H1 (cell line): ENCODE data around the gene LRRC41. TPM values are rescaled to one million over a fixed set of nuclear protein-coding genes. Genes with fewer than 3 reads are reported as not detected.

Source experiments
- CTCF ChIA-PET: fragments of 300-600 bp; sonication (Branson Sonifier 250); formaldehyde crosslinking; loops from one replicate; lab custom pipeline; 2021; ENCODE audit not compliant: partially characterized antibody; lab: Charles Lee
- POLR2A ChIA-PET: fragments of 300-600 bp; sonication (Branson Sonifier 250); formaldehyde crosslinking; loops from one replicate; lab custom pipeline; 2021; ENCODE audit warnings: inconsistent platforms; ENCODE audit not compliant: partially characterized antibody; lab: Charles Lee
- DNase-seq, 2 experiments: peaks; one replicate each; pipeline versions ENCODE4 v3.0.0 to v3.0.0-alpha.2; 2010 to 2022; ENCODE audit warnings: low spot score in 2 of 2, low read depth in 1 of 2, mixed read lengths in 1 of 2
- FAIRE-seq: peaks from 2 replicates; lab custom pipeline; 2011; peaks lifted over from hg19 to GRCh38; lab: Jason Lieb, UNC
- H2AFZ ChIP-seq: 2 replicates; pipeline ENCODE4 v1.8.1; 2012; ENCODE audit warnings: low read length, inconsistent platforms
- H2AK5ac ChIP-seq: 2 replicates; pipeline ENCODE4 v1.6.1; 2013; ENCODE audit warnings: low read depth, low read length
- H2BK120ac ChIP-seq: replicated peaks from 2 replicates; pipeline ENCODE3; 2013; ENCODE audit warnings: low read depth, low read length, inconsistent platforms
- H2BK12ac ChIP-seq: 2 replicates; pipeline ENCODE4 v1.6.1; 2013; ENCODE audit warnings: low read depth, low read length
- H2BK15ac ChIP-seq: 2 replicates; pipeline ENCODE4 v1.6.1; 2013; ENCODE audit warnings: low read length
- H2BK20ac ChIP-seq: 2 replicates; pipeline ENCODE4 v1.6.1; 2013; ENCODE audit warnings: low read length
- H2BK5ac ChIP-seq: 2 replicates; pipeline ENCODE4 v1.6.1; 2013; ENCODE audit warnings: low read depth, low read length
- H3K14ac ChIP-seq: 2 replicates; pipeline ENCODE4 v1.6.1; 2013; ENCODE audit warnings: inconsistent platforms; ENCODE audit not compliant: insufficient read length
- H3K18ac ChIP-seq: 2 replicates; pipeline ENCODE4 v1.6.1; 2013; ENCODE audit warnings: low read length; ENCODE audit errors: extremely low read depth
- H3K23ac ChIP-seq: 2 replicates; pipeline ENCODE4 v1.6.1; 2013; ENCODE audit warnings: inconsistent platforms; ENCODE audit not compliant: insufficient read length
- H3K23me2 ChIP-seq: 2 replicates; pipeline ENCODE4 v1.6.1; 2013; ENCODE audit warnings: low read depth, low read length
- H3K27ac ChIP-seq: 2 replicates; pipeline ENCODE4 v1.6.1; 2011; ENCODE audit warnings: low read depth, low read length, inconsistent platforms
- H3K27me3 ChIP-seq, 4 experiments: replicated peaks in 1 of 4; 1 replicate in 1 of 4; 2 replicates in 3 of 4; pipeline versions ENCODE4 v1.6.1 to v1.8.1; 2011 to 2013; ENCODE audit warnings: low read length in 3 of 4, mild to moderate bottlenecking in 3 of 4, inconsistent platforms in 2 of 4, mixed read lengths in 2 of 4, moderate library complexity in 1 of 4; ENCODE audit not compliant: control insufficient read depth in 3 of 4, insufficient read depth in 3 of 4; ENCODE audit errors: extremely low read depth in 1 of 4
- H3K36me3 ChIP-seq, 4 experiments: 2 replicates each; pipeline versions ENCODE4 v1.6.1 to v1.8.1; 2011 to 2013; ENCODE audit warnings: mild to moderate bottlenecking in 4 of 4, low read length in 3 of 4, moderate library complexity in 2 of 4, control low read depth in 1 of 4, inconsistent platforms in 1 of 4; ENCODE audit not compliant: insufficient read depth in 4 of 4, control insufficient read depth in 2 of 4
- H3K4ac ChIP-seq: replicated peaks from 2 replicates; pipeline ENCODE3; 2013; ENCODE audit warnings: low read length, low read depth, mixed read lengths, inconsistent platforms; ENCODE audit not compliant: insufficient read length
- H3K4me1 ChIP-seq, 4 experiments: replicated peaks in 1 of 4; 1 replicate in 1 of 4; 2 replicates in 3 of 4; pipeline versions ENCODE4 v1.6.1 to v1.8.1; 2011 to 2013; ENCODE audit warnings: low read length in 3 of 4, inconsistent platforms in 2 of 4, mixed read lengths in 1 of 4; ENCODE audit not compliant: insufficient read depth in 4 of 4, control insufficient read depth in 3 of 4
- H3K4me2 ChIP-seq, 2 experiments: 2 replicates each; pipeline versions ENCODE4 v1.6.1 to v1.8.1; 2011 to 2013; ENCODE audit warnings: low read depth in 2 of 2, low read length in 2 of 2, control low read depth in 1 of 2, inconsistent platforms in 1 of 2, mild to moderate bottlenecking in 1 of 2; ENCODE audit not compliant: insufficient read depth in 1 of 2
- H3K4me3 ChIP-seq, 4 experiments: fragments of 200-600, 300-600 bp in 1 of 4; sonication (generic), shearing (Covaris generic), sonication (Bioruptor Twin) in 1 of 4; 2 replicates each; pipeline versions ENCODE4 v1.5.1 to v1.8.1; 2011 to 2016; ENCODE audit warnings: low read length in 4 of 4, low read depth in 3 of 4, control low read depth in 2 of 4, inconsistent platforms in 2 of 4, mild to moderate bottlenecking in 2 of 4, mixed read lengths in 1 of 4, moderate library complexity in 1 of 4; ENCODE audit not compliant: insufficient read depth in 2 of 4; ENCODE audit errors: extremely low read depth in 1 of 4
- H3K56ac ChIP-seq: replicated peaks from 2 replicates; pipeline ENCODE3; 2013; ENCODE audit warnings: low read depth, mild to moderate bottlenecking, mixed read lengths, low read length, inconsistent platforms; ENCODE audit not compliant: insufficient read length
- H3K79me1 ChIP-seq: 2 replicates; pipeline ENCODE4 v1.6.1; 2013; ENCODE audit warnings: low read depth, low read length, control low read depth
- H3K79me2 ChIP-seq, 2 experiments: 2 replicates each; pipeline versions ENCODE4 v1.6.1 to v1.8.1; 2012 to 2013; ENCODE audit warnings: low read length in 2 of 2, mild to moderate bottlenecking in 2 of 2, inconsistent platforms in 1 of 2; ENCODE audit not compliant: insufficient read depth in 2 of 2, control insufficient read depth in 1 of 2
- H3K9ac ChIP-seq, 4 experiments: replicated peaks in 1 of 4; 1 replicate in 1 of 4; 2 replicates in 3 of 4; pipeline versions ENCODE4 v1.6.1 to v1.8.1; 2011 to 2013; ENCODE audit warnings: low read depth in 3 of 4, low read length in 3 of 4, control low read depth in 2 of 4, mild to moderate bottlenecking in 2 of 4, moderate library complexity in 2 of 4, inconsistent platforms in 1 of 4; ENCODE audit errors: extremely low read depth in 1 of 4
- H3K9me3 ChIP-seq, 2 experiments: 2 replicates each; pipeline versions ENCODE4 v1.6.1 to v1.8.1; 2012 to 2013; ENCODE audit warnings: mild to moderate bottlenecking in 2 of 2, moderate library complexity in 2 of 2, control low read depth in 1 of 2, inconsistent platforms in 1 of 2, low read depth in 1 of 2, low read length in 1 of 2, mixed read lengths in 1 of 2; ENCODE audit not compliant: insufficient read depth in 2 of 2
- H4K20me1 ChIP-seq, 2 experiments: replicated peaks in 1 of 2; 2 replicates each; pipeline versions ENCODE3 to v1.8.1; 2011 to 2013; ENCODE audit warnings: inconsistent platforms in 2 of 2, low read length in 2 of 2, mild to moderate bottlenecking in 1 of 2; ENCODE audit not compliant: insufficient read depth in 2 of 2, control insufficient read depth in 1 of 2
- H4K5ac ChIP-seq: 2 replicates; pipeline ENCODE4 v1.6.1; 2013; ENCODE audit warnings: low read length, low read depth, mixed read lengths, inconsistent platforms; ENCODE audit not compliant: insufficient read length
- H4K8ac ChIP-seq: 2 replicates; pipeline ENCODE4 v1.8.0; 2013; ENCODE audit warnings: mild to moderate bottlenecking, moderate library complexity, low read length, inconsistent platforms; ENCODE audit not compliant: insufficient read depth; ENCODE audit errors: extremely low read depth
- H4K91ac ChIP-seq: replicated peaks from 2 replicates; pipeline ENCODE3; 2013; ENCODE audit warnings: low read length, mixed read lengths, inconsistent platforms; ENCODE audit not compliant: insufficient read length
- BCL11A ChIP-seq, 2 experiments: IDR thresholded peaks; one replicate each; pipeline ENCODE4 v1.6.1; 2011; ENCODE audit warnings: low read depth in 2 of 2, low read length in 2 of 2, mild to moderate bottlenecking in 2 of 2
- CBX5 ChIP-seq: fragments of 300-800, 300-1000 bp; sonication (generic); IDR thresholded peaks from 2 replicates; pipeline ENCODE4 v1.7.1; 2016; ENCODE audit warnings: antibody characterized with exemption, low read length, low read depth
- CBX8 ChIP-seq: fragments of 300-800, 300-1000 bp; sonication (generic); IDR thresholded peaks from 2 replicates; pipeline ENCODE4 v1.7.1; 2016; ENCODE audit warnings: low read depth, low read length, borderline replicate concordance
- CEBPB ChIP-seq: IDR thresholded peaks from 2 replicates; pipeline ENCODE4 v1.6.1; 2012; ENCODE audit warnings: low read depth, low read length
- CHD2 ChIP-seq: IDR thresholded peaks from 2 replicates; pipeline ENCODE4 v1.6.1; 2012; ENCODE audit warnings: low read length, improper control_type of control experiment
- CREB1 ChIP-seq: IDR thresholded peaks from 2 replicates; pipeline ENCODE4 v1.6.1; 2012; ENCODE audit warnings: inconsistent platforms
- FOSL1 ChIP-seq: IDR thresholded peaks from 2 replicates; pipeline ENCODE4 v1.6.1; 2011; ENCODE audit warnings: mild to moderate bottlenecking, low read depth, low read length, moderate library complexity; ENCODE audit not compliant: insufficient read depth
- GTF2F1 ChIP-seq: IDR thresholded peaks from 2 replicates; pipeline ENCODE4 v1.6.1; 2012; ENCODE audit warnings: low read depth, low read length, improper control_type of control experiment, borderline replicate concordance
- NANOG ChIP-seq: IDR thresholded peaks from 2 replicates; pipeline ENCODE4 v1.6.1; 2011; ENCODE audit warnings: low read length, low read depth, mild to moderate bottlenecking, inconsistent platforms; ENCODE audit not compliant: insufficient read depth, poor library complexity, severe bottlenecking
- NRF1 ChIP-seq: IDR thresholded peaks from 2 replicates; pipeline ENCODE4 v1.6.1; 2011; ENCODE audit warnings: mild to moderate bottlenecking, low read depth, low read length, improper control_type of control experiment
- POLR2AphosphoS5 ChIP-seq: IDR thresholded peaks from 2 replicates; pipeline ENCODE4 v1.6.1; 2011; ENCODE audit warnings: low read depth, low read length
- POU5F1 ChIP-seq: IDR thresholded peaks from 2 replicates; pipeline ENCODE4 v1.6.1; 2011; ENCODE audit warnings: low read depth, mild to moderate bottlenecking, low read length, moderate library complexity
- RXRA ChIP-seq: IDR thresholded peaks from 2 replicates; pipeline ENCODE4 v1.6.1; 2011; ENCODE audit warnings: low read depth, mild to moderate bottlenecking, low read length, moderate library complexity; ENCODE audit not compliant: insufficient read depth
- SP2 ChIP-seq: IDR thresholded peaks from 2 replicates; pipeline ENCODE4 v1.6.1; 2012; ENCODE audit warnings: mild to moderate bottlenecking, low read length, inconsistent platforms
- SP4 ChIP-seq: IDR thresholded peaks from 2 replicates; pipeline ENCODE4 v1.6.1; 2012; ENCODE audit warnings: low read length, inconsistent platforms
- WGBS, 2 experiments: shearing (Covaris generic) in 1 of 2; methylation state at CpG; one replicate each; pipeline versions ENCODE4 v1.1.6 to v1.1.7; 2013 to 2015; ENCODE audit warnings: low lambda C conversion rate in 2 of 2, mixed read lengths in 2 of 2, inconsistent platforms in 1 of 2, low coverage in 1 of 2, missing lambda C conversion rate in 1 of 2; ENCODE audit not compliant: insufficient replicate concordance in 2 of 2, insufficient coverage in 1 of 2, insufficient read length in 1 of 2; ENCODE audit errors: extremely low coverage in 1 of 2, missing lambda C conversion rate in 1 of 2; 5-methylcytosine and 5-hydroxymethylcytosine counted together
- polyA plus RNA-seq, 7 experiments: library from polyadenylated mRNA; depleted of rRNA in 3 of 7; stranded (reverse) in 5 of 7; unstranded in 2 of 7; fragments of >200 nt in 5 of 7; fragments of 200-250 nt in 2 of 7; gene quantifications; 1 replicate in 5 of 7; 2 replicates in 1 of 7; 4 replicates in 1 of 7; pipeline versions ENCODE4 v1.2.1 to v1.2.3, GENCODE V29; 2011 to 2013; ENCODE audit warnings: missing spikeins in 2 of 7, mixed read lengths in 2 of 7
- total RNA-seq: library from RNA; stranded (reverse); fragmentation: NEBNext Ultra II Directional; extraction: Animal tissue kit (Norgen Biotek cat#: 25700); gene quantifications from 2 replicates; pipeline ENCODE4 v1.2.1, GENCODE V29; 2021

Gene LRRC41
- total and polyA plus RNA-seq, 2 of the 8 experiments (the other 6 are each of a cell fraction or from before 2014, with no cell fraction given) = 36.8 to 51.2 TPM

- Histone ChIP-seq H3K56ac (no peak overlapping the region), H4K91ac (no peak overlapping the region), H3K27me3 (no peaks in the 10 kb centered on the region), H2AK5ac (no peak overlapping the region), H3K9me3 (no peaks in the 10 kb centered on the region), H3K79me1 (no peaks in the 10 kb centered on the region), H3K4ac (no peak overlapping the region), H3K79me2 (no peaks in the 10 kb centered on the region), H2BK20ac (no peak overlapping the region), H3K23me2 (0 out of 2 replicates have a peak, but pooled peaks cover under 1% of the 10 kb centered on the region), H2BK12ac (no peak overlapping the region), H3K18ac (no peak overlapping the region), H3K4me2 (no peak overlapping the region), H3K4me1 (no peaks in the 10 kb centered on the region), H2BK15ac (no peak overlapping the region), H3K9ac (no peak overlapping the region), H4K20me1 (no peaks in the 10 kb centered on the region), H2BK120ac (no peak overlapping the region), H4K5ac (no peak overlapping the region), H3K14ac (no peak overlapping the region), H3K4me3 (no peak overlapping the region), H3K27ac (no peak overlapping the region), H2BK5ac (no peak overlapping the region), H3K36me3 (no peaks in the 10 kb centered on the region), H3K23ac (no peak overlapping the region), H2AFZ (no peak overlapping the region), H4K8ac (no peak overlapping the region)
- FAIRE-seq = no peak
- no peak for DNase-seq
- ChIA-PET POLR2A (interaction anchor here (0.8 to 1.6 kb wide), 3 partner anchors 17 to 32 kb away, joined by 3 to 6 read pairs (median 3); no protein-coding TSS in a partner anchor), CTCF (interaction anchor here (0.7 to 4.2 kb wide), 5 partner anchors 13 to 31 kb away, joined by 3 to 54 read pairs (median 3); no protein-coding TSS in a partner anchor)
- WGBS, 2 experiments = 96% methylated on average over 3 of the region's 3 CpGs; no CpG with 5 or more reads in 1 of the 2 experiments
- TF ChIP-seq BCL11A (IDR thresholded peaks at IDR 0.05; ENCODE audit: low read depth in 2 of 2, low read length in 2 of 2) (no peak), NRF1 (no peak), CHD2 (no peak), RXRA (no peak), SP2 (no peak), CBX5 (no peak), SP4 (no peak), NANOG (no peak), CBX8 (no peak), CREB1 (no peak), POLR2AphosphoS5 (no peak), FOSL1 (no peak), POU5F1 (no peak), CEBPB (no peak), GTF2F1 (no peak)
Observed at GRCh38 chr1:46335081-46335480, 31.7 kb upstream of the LRRC41 start.
